Gastroesophageal sphincter (tissue), 3 donors: ENCODE results near the gene HDAC10.
"Not testable (repeated sequence)": the region's sequence is repeated elsewhere in the genome, so short reads cannot be mapped to it uniquely, and the experiment has no call there.

Experiments
- CTCF ChIP-seq, 4 experiments: fragments of 200-600 bp in 2 of 4; fragments of 450-650 bp in 2 of 4; sonication (generic) in 1 of 4; IDR thresholded peaks; one replicate each; pipeline ENCODE4 v1.5.1; 2017 to 2019; ENCODE audit warnings: antibody characterized with exemption in 4 of 4, mild to moderate bottlenecking in 2 of 4, moderate library complexity in 2 of 4
- EP300 ChIP-seq: sonication (generic); formaldehyde crosslinking; IDR thresholded peaks from one replicate; pipeline ENCODE4 v1.6.1; 2017; ENCODE audit warnings: antibody characterized with exemption, mild to moderate bottlenecking
- POLR2A ChIP-seq, 2 donors: fragments of 450-650 bp; IDR thresholded peaks; one replicate each; pipeline ENCODE4 v1.6.1; 2017; ENCODE audit warnings: antibody characterized with exemption in 2 of 2, mild to moderate bottlenecking in 2 of 2, moderate library complexity in 1 of 2
- POLR2AphosphoS5 ChIP-seq: sonication (generic); formaldehyde crosslinking; IDR thresholded peaks from one replicate; pipeline ENCODE4 v1.6.1; 2017; ENCODE audit warnings: antibody characterized with exemption

GRCh38 chr22:50273781-50274180 lies 22.7 kb upstream of the HDAC10 start:
- TF ChIP-seq POLR2AphosphoS5; CTCF (IDR thresholded peaks at IDR 0.05); EP300; POLR2A (IDR thresholded peaks at IDR 0.05): not testable (repeated sequence)
